HuH-7.5 (cell line): Measurements from ENCODE around the gene TMEM121.
A peak's percentile ranks its signal among the peaks of the same experiment; 100 is the strongest.

ENCODE experiments used
- DNase-seq: peaks from one replicate; pipeline ENCODE4 v3.0.0; 2011; ENCODE audit warnings: low spot score

Gene TMEM121

DNA sequence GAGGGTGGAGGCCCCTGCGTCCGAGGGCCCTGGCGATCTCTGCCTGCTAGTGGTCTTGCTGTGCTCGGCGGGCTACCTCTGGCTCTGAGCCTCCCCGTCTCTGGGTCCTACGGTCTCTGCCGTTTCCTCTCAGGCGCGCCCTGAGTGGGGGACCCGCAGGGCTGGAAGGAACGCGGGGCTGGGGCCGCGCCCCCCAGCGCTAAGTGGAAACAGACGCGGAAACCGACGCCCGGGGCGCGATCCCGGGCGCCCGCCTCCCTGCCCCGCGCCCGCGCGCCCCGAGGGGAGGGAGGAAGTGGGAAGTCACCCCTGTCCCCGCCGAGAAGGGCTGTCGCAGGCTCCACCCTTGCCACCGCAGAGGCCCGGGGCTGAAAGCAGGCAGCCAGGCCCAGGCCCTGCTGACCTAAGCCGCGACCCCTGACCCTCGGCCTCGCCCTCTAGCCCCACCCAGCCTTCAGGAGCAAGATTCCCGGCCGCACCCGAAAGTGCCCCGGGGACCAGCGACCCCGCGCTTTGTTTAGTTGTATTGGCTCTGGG is 38.9 kb upstream of the TMEM121 start:
- DNase-seq: no peak

DNA sequence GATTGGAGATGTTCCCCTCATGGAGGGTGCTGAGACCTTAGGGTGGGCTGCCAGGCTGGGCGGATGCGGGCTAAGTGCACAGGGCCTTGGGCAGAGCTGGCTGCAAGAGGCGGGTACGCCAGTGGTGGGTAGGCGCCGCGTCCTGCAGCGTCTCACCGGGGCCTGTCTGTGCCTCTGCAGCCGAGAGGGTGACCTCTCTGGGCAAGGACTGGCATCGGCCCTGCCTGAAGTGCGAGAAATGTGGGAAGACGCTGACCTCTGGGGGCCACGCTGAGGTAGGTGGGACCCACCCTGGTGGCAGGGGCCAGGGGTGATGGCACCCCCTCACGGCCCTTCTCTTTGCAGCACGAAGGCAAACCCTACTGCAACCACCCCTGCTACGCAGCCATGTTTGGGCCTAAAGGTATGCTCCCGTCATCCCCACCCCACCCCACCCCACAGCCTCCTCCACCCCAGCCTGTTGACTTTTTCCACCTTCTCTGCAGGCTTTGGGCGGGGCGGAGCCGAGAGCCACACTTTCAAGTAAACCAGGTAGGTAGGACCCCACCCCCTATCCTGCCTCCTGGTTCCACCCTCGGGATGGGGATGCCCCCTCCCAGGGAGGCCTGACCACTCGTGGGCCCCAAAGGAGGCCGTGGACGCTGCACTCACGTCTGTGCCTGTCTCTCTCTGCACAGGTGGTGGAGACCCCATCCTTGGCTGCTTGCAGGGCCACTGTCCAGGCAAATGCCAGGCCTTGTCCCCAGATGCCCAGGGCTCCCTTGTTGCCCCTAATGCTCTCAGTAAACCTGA is 38.2 kb upstream of the TMEM121 start:
- no peak for DNase-seq

DNA sequence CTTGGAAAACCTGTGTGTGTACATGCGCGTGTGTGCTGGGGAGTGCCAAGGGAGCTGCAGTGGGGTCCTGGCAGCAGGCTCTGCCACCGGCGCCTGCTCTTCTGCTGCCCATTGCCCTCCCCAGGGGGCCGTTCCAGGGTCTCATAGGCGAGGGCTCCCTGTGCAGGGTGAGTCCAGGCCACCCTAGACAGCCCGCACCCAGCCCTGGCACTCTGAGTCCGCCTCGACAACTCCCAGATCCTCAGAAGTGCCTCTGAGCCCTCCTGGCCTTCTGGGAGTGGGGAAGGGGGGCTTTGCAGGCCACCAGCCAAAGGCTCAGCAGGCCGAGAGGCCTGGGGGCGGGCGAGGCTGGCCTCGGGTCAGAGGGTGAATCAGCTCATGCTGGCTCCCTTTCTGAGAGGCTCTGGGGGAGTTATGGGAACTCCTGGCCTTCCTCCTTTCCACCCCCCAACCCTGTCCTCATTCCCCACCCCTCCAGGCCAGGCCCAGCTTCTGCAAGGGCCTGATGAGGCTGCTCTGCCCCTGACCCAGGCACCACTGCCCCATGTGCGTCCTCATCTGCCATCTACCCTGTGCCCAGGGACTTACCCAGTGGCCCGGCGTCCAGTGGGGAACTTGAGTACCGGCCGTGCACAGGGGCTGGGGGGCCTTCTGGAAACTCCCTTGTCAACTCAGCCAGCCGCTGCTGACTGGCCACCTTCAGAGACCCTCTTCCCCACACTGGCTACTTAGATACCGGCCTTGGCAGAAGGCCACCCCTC is 37.4 kb upstream of the TMEM121 start:
- no peak for DNase-seq

DNA sequence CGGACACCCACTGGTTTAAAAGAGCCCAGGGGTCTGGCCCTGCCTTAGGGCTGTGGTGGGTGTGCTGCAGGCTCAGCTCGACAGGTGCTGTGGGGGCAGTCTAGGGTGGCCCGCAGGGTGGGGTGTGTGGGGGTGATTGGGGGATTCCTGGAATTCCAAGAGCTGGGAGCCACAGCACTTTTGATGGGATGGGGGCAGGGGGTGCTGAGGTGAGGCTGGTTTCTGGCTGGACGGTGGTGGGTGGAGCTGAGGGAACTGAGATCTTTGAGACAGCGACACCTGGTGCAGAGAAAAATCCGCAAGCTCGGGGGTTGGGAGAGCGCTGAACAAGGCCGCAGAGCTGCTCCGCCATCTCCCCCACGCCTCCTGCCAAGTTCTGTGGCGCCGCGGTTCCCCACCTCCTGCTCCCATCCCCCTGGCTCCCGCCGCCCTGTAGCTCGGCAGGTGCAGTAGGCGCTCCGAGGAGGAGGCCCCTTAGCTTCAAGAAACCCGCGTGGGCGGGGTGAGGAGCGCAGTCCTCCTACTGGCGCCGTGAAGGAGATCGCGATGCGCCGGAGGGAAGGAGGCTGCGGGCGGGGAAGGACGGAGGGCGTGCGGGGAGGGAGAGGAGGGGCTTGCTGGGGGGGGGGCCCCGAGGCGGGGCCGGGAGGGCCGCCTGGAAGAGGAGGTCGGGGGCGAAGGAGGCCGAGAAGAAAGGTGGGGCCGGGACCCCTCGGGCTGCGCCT is 36.7 kb upstream of the TMEM121 start:
- peak; percentile 91 for DNase-seq

DNA sequence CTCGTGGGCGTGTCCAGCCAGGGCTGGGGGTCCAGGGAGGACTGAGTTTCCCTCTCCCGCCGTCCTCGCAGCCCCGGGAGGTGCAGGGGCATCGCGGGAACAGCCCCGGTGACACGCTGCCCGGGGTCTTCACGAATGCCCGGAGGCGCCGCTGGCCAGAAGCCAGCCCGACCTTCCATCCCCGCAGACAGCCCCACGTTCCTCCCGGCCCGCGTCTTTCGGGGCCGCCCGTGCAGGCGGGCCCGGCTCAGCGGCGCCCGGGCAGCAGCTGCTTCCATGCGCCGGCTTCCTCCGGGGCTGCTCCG is 36.2 kb upstream of the TMEM121 start:
- DNase-seq: no peak

DNA sequence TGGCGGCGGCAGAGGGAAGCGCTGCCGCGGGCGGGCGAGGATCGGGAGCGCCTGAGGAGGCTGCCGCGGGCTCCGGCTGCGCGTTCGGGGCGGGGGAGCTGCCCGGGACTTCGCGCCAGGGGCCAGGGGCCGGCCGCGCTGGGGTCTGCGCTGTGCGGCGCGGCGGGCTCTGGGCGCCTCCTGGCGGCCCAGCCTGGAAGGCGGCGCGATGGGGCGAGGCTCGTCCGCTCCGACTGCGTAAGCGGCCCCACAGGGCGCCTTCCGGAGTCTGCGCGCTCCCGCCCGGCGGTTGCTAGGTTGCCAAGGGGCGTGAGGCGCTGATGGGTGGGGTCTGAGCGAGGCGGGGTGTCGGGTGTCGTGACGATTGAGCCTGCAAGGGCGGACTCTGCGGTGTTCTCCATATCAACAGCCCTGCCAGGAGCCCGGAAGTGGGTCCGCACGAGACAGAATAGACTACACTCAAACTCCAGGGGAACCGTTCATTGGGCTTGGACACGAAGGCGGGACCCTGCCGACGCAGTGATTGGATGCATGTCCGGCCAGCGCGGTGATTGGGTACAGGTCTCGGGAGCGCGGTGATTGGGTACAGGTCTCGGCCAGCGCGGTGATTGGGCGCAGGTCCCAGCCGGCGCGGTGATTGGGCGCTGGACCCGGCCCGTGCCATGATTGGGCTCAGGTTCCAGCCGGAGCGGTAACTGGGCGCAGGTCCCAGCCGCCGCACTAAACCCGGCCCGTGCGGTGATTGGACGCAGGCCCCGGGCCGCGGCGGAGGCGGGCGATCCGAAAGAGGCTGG is 35.6 kb upstream of the TMEM121 start, which contains the start of gene TEDC1:
Gene TEDC1 (plus strand): TSS at position 675 of the 794 bp plus-strand sequence. CDS start 130 bp downstream, outside the sequence.
- peak; percentile 98 for DNase-seq

DNA sequence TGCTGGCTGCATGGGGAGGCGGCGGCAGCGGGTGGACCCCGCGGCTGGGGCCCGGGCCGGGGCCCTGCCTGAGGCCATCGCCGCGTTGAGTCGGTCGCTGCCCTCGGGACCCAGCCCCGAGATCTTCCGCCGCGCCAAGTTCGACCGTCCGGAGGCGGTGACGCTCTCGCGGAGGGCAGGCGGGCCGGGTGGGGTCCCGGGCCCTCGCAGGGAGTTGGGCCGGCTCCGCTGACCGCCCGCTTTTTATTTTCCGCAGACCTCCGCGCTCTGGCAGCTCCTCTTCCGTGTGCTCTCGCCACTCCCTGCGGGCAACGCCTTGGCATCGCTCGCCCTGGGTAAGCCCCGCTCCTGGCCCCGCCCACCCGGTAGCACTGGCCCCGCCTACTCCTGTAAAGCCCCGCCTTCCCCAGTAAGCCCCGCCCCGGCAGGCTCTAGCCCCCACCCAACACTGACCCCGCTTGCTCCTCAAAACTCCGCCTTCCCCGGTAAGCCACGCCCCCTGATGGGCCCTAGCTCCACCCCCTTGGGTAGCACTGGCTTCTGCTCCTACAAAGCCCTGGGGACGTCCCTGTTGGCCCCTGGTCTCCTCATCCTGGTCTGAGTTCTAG is 34.9 kb upstream of the TMEM121 start:
- DNase-seq: peak; percentile 80

DNA sequence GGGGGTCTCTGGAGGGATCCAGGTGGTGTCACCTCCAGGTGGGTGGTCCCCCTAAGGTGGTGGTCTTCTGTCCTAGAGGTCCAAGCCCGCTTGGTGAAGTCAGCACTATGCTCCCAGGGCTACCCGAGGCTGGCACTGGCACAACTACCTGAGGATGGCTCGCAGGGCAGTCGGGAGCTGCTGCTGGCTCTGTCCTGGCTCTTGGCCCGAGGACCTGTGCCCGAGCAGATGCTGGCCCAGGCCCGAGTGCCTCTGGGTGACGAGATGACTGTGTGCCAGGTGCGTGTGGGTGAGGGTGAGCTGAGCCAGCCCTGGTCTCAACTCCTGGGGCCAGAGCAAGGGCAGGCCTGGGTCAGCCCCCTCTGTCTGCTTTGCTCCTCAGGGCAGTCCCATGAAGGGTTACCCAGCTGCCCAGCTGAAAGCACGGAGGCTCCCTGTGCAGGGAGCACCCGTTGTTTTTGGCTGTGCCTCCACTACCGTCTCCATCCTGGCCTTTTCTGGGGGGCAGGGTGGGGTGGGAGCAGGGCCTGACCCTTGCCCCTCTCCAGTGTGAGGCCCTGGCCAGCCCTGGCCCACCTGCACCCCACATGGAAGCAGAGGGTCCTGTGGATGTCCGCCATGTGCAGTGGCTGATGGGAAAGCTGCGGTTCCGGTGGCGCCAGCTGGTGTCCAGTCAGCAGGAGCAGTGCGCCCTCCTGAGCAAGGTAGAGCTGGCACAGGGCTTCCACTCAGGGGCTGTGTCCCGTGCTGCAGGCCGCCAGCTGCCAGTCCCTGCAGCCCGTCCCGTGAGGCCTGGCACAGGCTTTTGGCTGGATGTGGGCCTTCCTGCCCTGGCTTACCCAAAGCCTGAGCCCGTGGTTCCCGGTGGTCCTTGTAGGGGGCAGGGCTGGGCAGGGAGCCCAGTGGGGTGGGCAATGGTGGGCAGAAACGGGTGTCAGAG is 34.1 kb upstream of the TMEM121 start:
- no peak for DNase-seq

DNA sequence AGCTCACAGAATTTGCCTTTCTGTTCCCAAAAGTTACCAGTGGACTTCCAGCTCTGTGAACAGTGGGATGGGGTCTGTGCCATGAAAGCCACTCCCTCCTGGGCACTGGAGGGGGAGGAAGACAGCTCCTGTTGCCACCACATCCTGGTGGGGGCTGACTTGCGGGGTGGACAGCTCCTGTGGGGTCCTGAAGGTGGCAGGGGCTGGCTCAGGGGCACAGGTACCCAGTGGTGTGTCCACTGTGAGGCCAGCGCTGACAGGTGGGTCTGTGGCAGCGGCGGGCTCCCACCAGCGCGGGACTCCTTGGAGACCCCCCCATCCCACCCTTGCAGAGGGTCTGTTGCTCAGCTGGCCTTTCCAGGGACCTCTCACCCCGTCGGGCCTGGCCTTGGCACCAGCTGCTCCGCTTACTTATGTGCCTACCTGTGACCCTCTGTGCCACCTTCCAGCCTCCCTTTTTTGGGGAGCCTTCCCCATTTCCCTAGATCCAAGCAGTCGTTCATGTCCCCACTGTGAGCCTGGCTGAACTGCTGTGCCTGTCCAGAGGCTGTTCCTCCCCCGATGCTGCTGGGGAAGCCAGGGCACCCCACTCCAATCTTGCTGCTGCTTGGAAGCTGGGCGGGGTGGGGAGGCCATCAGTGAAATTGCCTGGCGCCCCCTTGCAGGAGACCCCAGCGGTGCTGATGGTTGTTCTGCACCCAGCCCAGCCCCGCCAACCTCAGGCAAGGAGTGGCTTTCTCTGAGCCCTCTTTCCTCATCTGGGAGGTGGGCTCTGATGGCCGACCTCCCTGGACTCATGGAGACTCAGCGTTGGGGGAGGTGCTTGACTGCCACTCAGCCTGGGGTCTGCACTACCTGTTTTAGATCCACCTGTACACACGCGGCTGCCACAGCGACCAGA is 33.2 kb upstream of the TMEM121 start:
- DNase-seq: no peak

DNA sequence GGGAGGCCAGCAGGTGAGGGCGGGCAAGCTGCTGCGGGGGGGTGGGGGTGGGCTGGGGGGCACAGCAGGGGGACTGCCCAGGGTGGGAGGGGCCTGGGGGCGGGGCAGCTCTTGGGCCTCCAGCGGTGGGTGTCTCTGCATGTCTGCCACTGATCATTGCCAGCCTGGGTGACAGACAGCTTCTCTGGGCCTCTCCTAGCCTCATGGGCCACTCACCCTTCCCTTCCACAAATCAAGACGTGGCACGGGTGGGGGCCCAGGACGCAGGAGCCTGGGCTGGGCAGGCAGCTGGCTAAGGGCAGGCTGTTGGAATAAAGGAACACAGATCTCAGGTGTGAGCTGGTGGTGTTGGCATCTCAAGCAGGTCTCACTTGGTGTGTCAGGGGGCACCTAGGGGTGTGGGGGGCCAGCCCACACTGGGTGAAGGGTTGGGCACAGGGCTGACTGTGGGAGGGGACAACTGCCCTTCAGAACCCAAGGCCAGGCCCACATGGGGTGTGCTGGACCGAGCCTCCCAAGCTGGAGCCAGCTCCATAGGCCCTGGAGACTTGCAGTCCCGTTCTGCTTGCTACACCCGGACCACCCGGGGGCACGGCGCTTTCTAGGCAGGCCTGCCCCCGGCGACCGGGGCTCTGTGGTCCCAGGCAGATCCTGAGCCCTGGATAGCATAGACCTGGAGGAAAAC is 32.3 kb upstream of the TMEM121 start:
- DNase-seq: no peak

DNA sequence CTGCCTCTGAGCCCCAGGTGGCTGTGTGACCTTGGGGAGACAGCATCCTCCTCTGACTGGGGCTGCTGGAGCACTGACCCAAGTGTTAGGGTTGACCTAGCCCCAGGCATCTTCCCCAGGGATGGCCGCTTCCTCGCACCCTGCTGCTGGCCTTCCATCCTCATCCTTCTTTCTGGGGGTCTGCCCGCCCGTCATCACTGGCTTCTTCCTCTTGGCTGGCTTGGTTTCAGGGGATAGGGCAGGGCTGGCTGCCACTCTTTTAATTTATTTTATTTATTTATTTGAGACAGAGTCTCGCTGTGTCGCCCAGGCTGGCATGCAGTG is 31.8 kb upstream of the TMEM121 start:
- DNase-seq: no peak

DNA sequence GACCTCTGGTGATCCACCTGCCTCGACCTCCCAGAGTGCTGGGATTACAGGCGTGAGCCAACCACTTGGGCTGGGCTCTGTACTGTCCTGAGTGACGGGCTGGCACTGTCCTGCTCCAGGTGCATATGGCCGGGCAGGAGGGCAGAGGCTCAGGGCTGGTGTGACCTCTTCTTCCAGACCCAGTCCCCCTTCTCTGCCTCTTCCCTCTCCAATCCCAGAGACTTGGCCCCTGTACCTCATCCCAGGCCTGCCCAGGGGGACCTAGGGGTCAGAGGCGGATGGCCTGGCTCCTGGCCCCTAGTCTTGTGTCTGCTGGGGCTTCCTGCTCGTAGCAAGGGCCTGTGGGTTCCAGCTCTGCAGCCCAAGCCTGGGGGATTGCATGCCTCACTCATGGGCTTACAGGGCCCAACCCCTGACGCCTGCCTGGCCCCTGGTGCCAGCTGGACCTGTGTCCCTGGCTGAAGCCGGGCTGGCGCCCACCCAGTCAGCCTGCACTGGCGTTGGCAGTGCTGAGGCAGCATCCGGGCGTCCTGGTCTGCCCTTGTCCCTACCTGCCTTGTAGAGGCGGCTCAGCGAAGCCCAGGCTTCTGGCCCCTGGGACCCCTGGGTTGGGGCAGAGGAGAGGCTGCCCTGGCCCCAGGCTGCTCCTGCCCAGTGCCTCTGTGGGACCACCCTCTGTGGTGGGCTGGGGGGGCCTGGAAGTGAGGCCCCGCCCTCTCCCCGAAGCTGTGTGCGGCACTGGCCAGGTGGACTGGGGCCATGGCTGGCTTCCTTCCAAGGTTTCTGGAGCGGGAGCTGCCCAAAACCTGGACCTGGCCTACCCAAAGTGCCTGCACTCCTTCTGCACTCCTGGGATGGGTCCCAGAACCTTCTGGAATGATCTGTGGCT is 31.0 kb upstream of the TMEM121 start:
- no peak for DNase-seq

DNA sequence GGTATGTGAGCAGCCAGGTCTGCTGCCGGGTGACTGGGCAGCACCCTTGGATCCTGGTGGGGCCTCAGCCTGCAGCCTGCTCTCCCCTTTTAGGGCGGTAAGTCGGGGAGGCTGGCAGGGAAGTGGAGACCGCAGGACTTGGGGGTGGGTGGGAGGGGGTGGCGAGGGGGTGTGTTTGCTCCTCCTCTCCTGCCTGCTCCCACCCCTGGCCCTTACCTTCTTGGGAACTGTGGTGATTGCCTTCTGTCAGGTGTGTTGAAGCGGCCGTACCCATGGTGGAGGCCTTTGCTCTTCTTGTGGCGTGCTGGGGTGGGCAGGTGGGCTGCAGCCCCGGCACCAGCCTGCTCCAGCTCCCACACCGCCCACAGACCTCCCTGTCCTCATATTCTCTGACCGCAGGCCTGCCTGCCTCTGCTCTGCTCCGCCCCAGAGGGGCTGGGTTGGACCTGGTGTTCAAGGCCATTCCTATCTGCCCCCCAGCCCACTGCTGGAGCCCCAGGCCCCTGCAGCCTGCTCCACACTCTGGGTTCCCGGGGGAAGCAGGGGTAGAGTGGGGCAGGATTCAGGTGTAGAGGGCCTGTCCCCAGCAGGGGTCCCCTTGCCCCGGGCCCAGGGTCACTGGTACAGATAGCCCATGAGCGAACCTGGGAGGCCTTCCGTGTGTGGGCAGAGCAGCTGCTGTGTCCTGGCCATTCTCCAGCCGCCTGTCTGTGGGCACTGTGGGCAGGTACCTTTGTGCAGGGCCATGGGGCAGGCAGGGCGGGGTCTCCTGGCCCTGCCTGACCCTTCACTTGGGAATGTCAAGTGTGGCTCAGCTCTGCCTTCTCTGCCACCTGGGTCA is 30.2 kb upstream of the TMEM121 start:
- DNase-seq: no peak

DNA sequence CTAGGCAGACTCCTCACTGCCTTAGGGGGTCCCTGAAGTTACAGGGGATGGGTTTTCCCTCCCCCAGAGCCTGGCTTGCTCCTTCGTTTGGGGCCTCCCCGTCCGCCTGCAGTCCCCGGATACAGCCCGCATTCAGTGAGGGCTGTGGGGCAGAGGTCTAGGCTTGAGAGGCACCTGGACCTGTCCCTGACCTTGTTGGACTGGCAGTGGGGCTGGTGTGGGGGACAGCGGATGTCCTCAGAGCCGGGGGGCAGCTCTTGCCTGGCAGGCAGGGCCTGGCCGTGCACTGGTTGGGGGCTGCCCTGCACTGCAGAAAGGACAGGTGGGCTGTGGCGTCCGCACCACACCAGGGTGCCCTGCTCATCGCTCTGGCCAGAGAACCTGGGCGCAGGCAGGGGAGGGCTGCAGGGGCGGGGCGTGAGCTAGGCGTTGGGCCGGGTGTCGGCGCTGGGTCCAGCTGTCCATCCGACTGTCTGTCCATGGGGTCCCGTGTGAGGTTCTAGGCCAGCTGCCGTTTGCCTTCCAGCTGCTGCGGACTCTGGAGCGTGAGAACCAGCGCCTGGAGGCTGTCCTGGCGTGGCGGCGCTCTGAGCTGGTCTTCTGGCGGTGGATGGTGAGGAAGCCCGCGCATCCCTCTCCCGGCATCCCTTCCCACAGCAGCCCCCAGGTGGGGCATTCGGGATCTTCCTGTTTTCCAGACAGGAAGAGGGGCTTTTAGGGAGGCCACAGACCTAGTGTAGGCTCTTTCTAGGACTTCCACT is 29.4 kb upstream of the TMEM121 start:
- no peak for DNase-seq

DNA sequence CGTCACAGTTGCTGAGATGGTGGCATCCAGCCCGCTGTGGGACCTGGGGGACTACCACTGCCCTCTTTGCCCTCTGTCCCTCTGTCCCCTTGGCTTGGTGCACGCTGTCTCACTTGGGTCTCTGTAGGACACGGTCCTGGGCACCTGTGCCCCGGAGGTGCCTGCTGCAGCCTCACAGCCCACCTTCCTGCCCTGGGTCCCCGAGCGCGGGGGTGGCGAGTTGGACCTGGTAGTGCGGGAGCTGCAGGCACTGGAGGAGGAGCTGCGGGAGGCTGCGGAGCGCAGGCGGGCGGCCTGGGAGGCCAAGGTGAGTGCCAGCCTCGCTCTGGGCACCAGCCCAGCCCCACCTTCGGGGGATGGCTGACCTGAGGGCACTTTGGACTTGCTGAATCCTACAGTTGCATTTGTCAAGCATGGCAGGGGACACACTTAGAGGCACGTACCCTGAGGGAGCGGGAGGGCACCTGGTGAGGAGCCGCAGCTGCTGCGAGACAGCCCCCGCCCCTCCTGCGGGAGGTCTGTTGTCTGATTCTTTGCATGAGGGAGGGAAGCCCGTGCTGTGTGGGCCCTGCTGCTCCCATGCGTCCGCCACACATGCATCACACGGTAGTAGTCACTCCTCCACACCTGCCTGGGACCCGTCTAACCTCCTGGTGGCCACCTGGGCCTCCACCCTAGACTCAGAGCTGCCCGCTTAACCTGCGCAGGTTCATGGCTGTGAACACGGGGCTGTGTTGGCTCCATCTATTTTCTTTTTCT is 28.5 kb upstream of the TMEM121 start:
- peak; percentile 25 for DNase-seq
